ENCODE measurements around the gene MLYCD. TPM values are rescaled to one million over a fixed set of nuclear protein-coding genes. Genes with fewer than 3 reads are reported as not detected.

Gene MLYCD
- total RNA-seq, 1 experiment from 2014 or later = 2.0 TPM

DNA sequence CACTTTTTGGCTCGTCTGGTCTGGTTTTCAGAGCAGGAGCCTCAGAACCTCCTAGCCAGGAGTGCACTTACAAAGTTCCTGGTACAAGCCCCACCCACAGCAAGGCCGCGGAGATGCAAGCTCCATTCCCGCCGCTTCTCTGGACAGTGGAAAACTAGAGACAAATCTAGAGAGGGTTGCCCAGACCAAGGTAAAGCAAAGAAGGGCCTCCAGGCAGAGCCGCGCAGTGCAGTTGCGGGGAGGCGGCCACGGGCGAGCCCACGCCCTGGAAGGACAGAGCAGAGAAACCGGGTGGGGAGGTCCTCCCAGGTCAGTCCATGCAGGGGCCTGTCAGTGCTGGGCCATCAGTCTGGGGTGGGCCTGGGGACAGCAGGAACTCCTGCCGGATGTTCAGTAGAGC, 43.2 kb downstream of the MLYCD start:
- no peak overlapping the region for H3K27ac ChIP-seq (ENCODE audit: low read depth, low read length, poor library complexity, severe bottlenecking)
- BruUV-seq (replicated peaks) = no TSS peak
- ChIA-PET POLR2A (ENCODE audit: low non-redundant PET) (no interaction called here), CTCF (no interaction called here)
- no peaks in the 10 kb centered on the region for H3K4me1 ChIP-seq (ENCODE audit: insufficient read depth, low read length, poor library complexity, severe bottlenecking)
- TF ChIP-seq EZH2 (IDR thresholded peaks at IDR 0.05; ENCODE audit: borderline replicate concordance, low read depth, low read length, poor library complexity, severe bottlenecking) = no peak
- TF ChIP-seq, protein P1, sequence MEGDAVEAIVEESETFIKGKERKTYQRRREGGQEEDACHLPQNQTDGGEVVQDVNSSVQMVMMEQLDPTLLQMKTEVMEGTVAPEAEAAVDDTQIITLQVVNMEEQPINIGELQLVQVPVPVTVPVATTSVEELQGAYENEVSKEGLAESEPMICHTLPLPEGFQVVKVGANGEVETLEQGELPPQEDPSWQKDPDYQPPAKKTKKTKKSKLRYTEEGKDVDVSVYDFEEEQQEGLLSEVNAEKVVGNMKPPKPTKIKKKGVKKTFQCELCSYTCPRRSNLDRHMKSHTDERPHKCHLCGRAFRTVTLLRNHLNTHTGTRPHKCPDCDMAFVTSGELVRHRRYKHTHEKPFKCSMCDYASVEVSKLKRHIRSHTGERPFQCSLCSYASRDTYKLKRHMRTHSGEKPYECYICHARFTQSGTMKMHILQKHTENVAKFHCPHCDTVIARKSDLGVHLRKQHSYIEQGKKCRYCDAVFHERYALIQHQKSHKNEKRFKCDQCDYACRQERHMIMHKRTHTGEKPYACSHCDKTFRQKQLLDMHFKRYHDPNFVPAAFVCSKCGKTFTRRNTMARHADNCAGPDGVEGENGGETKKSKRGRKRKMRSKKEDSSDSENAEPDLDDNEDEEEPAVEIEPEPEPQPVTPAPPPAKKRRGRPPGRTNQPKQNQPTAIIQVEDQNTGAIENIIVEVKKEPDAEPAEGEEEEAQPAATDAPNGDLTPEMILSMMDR (conservative IDR thresholded peaks at IDR 0.05; ENCODE audit: low read depth, low read length) = no peak
- no peaks in the 10 kb centered on the region for H3K36me3 ChIP-seq (ENCODE audit: insufficient read depth, low read length, poor library complexity, severe bottlenecking)
- no peak for DNase-seq (ENCODE audit: low spot score)
- no peaks in the 10 kb centered on the region for H3K9me3 ChIP-seq (ENCODE audit: low read depth, low read length, poor library complexity, severe bottlenecking)
- intact Hi-C loops (cut with micrococcal nuclease; ENCODE audit: unreplicated experiment) = no loop called here
- H3K4me3 ChIP-seq (ENCODE audit: low read depth, low read length, poor library complexity, severe bottlenecking) = no peak overlapping the region
- H3K27me3 ChIP-seq (replicated peaks; ENCODE audit: insufficient read depth, low read depth, low read length, poor library complexity) = no peaks in the 10 kb centered on the region

DNA sequence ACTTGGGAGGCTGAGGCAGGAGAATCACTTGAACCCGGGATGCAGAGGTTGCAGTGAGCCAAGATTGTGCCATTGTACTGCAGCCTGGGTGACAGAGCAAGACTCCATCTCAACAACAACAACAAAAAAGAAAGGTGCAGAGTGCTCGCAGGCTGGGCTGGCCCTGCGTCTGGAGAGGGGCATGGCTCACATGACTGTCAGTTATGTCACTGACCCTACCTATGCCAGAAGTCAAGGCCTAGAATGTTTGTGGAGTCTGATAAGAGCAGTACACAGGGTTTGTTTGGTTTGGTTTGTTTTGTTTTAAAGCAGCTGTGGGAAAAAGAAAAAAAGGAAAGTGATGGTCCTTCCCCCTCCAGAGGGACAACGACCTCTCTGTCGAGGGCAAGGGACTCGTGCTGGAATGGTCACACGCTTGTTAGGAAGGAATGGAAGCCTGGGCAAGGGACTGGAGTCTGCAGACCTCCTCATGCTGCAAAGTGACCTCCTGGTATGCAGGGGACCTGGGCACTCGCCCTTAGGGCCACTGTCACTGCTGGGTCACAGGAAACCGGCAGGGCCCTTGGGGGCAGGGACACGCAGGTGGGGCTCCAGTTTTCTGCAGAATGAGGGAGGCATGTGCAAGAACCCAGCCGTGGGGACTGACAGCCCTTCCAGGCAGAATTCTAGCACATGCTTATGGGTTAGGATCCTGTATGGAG, 44.0 kb downstream of the MLYCD start:
- Histone ChIP-seq H3K36me3 (ENCODE audit: insufficient read depth, low read length, poor library complexity, severe bottlenecking) (no peaks in the 10 kb centered on the region), H3K9me3 (ENCODE audit: low read depth, low read length, poor library complexity, severe bottlenecking) (no peaks in the 10 kb centered on the region), H3K27me3 (replicated peaks; ENCODE audit: insufficient read depth, low read depth, low read length, poor library complexity) (no peaks in the 10 kb centered on the region), H3K4me3 (ENCODE audit: low read depth, low read length, poor library complexity, severe bottlenecking) (no peak overlapping the region), H3K27ac (ENCODE audit: low read depth, low read length, poor library complexity, severe bottlenecking) (no peak overlapping the region), H3K4me1 (ENCODE audit: insufficient read depth, low read length, poor library complexity, severe bottlenecking) (no peaks in the 10 kb centered on the region)
- intact Hi-C loops (cut with micrococcal nuclease; ENCODE audit: unreplicated experiment) = no loop called here
- DNase-seq (ENCODE audit: low spot score) = no peak
- no peak for TF ChIP-seq EZH2 (IDR thresholded peaks at IDR 0.05; ENCODE audit: borderline replicate concordance, low read depth, low read length, poor library complexity, severe bottlenecking)
- TF ChIP-seq, protein P1 (conservative IDR thresholded peaks at IDR 0.05; ENCODE audit: low read depth, low read length) = no peak
- BruUV-seq (replicated peaks) = no TSS peak
- ChIA-PET POLR2A (ENCODE audit: low non-redundant PET) (no interaction called here), CTCF (no interaction called here)

DNA sequence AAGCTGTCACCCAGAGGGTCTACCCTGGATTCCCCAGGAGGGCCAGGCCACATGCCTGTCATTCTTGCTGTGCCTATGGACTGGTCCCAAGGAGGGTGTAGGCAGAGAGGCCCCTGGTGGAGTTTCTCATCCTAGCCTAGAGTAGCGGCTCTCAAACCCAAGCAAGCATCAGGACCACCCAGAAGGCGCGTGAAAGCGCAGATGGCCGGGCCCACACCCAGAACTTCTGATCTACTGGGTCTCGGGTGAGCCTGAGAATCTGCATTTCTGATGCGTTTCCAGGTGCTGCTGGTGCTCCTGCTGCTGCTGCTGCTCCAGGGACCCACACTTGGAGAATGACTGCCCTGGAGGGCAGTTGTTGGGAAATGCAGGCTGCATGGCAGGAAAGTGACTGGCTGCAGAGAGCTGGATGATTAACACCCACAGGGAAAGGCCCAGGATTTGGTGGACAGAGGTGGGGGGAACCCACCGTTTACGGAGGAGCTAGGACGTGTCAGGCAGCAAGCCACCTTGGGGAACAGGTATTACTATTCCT, 44.7 kb downstream of the MLYCD start:
- no TSS peak for BruUV-seq (replicated peaks)
- intact Hi-C loops (cut with micrococcal nuclease; ENCODE audit: unreplicated experiment) = no loop called here
- Histone ChIP-seq H3K4me3 (ENCODE audit: low read depth, low read length, poor library complexity, severe bottlenecking) (no peak overlapping the region), H3K4me1 (ENCODE audit: insufficient read depth, low read length, poor library complexity, severe bottlenecking) (no peaks in the 10 kb centered on the region), H3K27ac (ENCODE audit: low read depth, low read length, poor library complexity, severe bottlenecking) (no peak overlapping the region), H3K9me3 (ENCODE audit: low read depth, low read length, poor library complexity, severe bottlenecking) (no peaks in the 10 kb centered on the region), H3K36me3 (ENCODE audit: insufficient read depth, low read length, poor library complexity, severe bottlenecking) (no peaks in the 10 kb centered on the region), H3K27me3 (replicated peaks; ENCODE audit: insufficient read depth, low read depth, low read length, poor library complexity) (no peaks in the 10 kb centered on the region)
- ChIA-PET CTCF (no interaction called here), POLR2A (ENCODE audit: low non-redundant PET) (no interaction called here)
- no peak for DNase-seq (ENCODE audit: low spot score)
- TF ChIP-seq, protein P1 (conservative IDR thresholded peaks at IDR 0.05; ENCODE audit: low read depth, low read length) = no peak
- TF ChIP-seq EZH2 (IDR thresholded peaks at IDR 0.05; ENCODE audit: borderline replicate concordance, low read depth, low read length, poor library complexity, severe bottlenecking) = no peak

Data from A673 (cell line).